ENCODE measurements around the gene OAS1. TPM values are rescaled to one million over a fixed set of nuclear protein-coding genes. Genes with fewer than 3 reads are reported as not detected.

OAS1 gene
- total RNA-seq, 1 donor from 2014 or later: 132 TPM

DNA sequence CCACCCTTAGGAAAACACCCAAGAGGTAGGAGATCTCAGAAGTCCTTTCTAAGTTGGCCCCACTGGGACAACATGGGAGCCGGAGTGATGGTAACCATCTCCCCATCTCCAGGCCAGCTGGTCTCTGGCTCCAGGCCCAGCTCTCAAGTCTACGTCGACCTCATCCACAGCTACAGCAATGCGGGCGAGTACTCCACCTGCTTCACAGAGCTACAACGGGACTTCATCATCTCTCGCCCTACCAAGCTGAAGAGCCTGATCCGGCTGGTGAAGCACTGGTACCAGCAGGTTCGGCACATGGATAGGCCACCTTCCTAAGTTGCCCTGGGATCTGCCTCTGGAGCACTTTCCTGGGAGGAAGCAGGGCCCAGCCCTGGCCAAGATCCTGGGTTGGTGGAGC is 60.5 kb downstream of the OAS1 start:
- FAIRE-seq (no peak), DNase-seq (ENCODE audit: low read depth) (no peak)
- Mint-ChIP-seq H3K4me1 (ENCODE audit: low read depth, unreplicated experiment) (peaks cover 5% of the 10 kb centered on the region), H3K36me3 (ENCODE audit: low read depth, unreplicated experiment) (peaks cover 27% of the 10 kb centered on the region), H3K4me3 (ENCODE audit: unreplicated experiment) (no peak overlapping the region), H3K27me3 (ENCODE audit: low read depth, unreplicated experiment) (peaks cover 45% of the 10 kb centered on the region), H3K27ac (ENCODE audit: unreplicated experiment) (no peak overlapping the region), H3K9me3 (ENCODE audit: unreplicated experiment) (peaks cover 2% of the 10 kb centered on the region)
- H3K4me2 ChIP-seq (ENCODE audit: low read length): no peak overlapping the region
- no peaks in the 10 kb centered on the region for H3K9me3 ChIP-seq (ENCODE audit: insufficient read depth, low read depth, low read length)
- no peaks in the 10 kb centered on the region for H3K4me1 ChIP-seq (ENCODE audit: insufficient read depth, low read length)
- no peak overlapping the region for H3K9ac ChIP-seq (ENCODE audit: low read length)
- no peak for TF ChIP-seq CTCF (IDR thresholded peaks at IDR 0.05; ENCODE audit: insufficient read depth, low read depth, low read length)
- no peak for TF ChIP-seq EZH2 (IDR thresholded peaks at IDR 0.05; ENCODE audit: insufficient read depth, low read length)
- no peaks in the 10 kb centered on the region for H3K27me3 ChIP-seq (ENCODE audit: insufficient read depth, low read length)
- H3K4me3 ChIP-seq (ENCODE audit: insufficient read depth, low read depth, low read length): no peak overlapping the region
- no peaks in the 10 kb centered on the region for H3K79me2 ChIP-seq (ENCODE audit: insufficient read depth, low read length)
- H2AFZ ChIP-seq (ENCODE audit: low read depth, low read length): no peak overlapping the region
- H3K36me3 ChIP-seq (ENCODE audit: insufficient read depth, low read length): no peaks in the 10 kb centered on the region
- H4K20me1 ChIP-seq (ENCODE audit: insufficient read depth, low read length): no peaks in the 10 kb centered on the region
- no peak overlapping the region for H3K27ac ChIP-seq (ENCODE audit: low read depth, low read length)

DNA sequence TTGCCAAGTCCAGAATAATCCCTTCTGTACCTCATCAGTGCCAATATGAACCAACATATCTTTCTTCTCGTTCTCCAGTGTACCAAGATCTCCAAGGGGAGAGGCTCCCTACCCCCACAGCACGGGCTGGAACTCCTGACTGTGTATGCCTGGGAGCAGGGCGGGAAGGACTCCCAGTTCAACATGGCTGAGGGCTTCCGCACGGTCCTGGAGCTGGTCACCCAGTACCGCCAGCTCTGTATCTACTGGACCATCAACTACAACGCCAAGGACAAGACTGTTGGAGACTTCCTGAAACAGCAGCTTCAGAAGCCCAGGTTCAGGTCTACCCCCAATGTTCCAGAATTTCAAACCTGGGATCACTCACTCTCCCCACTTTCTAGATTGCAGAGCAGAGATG is 61.1 kb downstream of the OAS1 start:
- no peak overlapping the region for H3K9ac ChIP-seq (ENCODE audit: low read length)
- no peaks in the 10 kb centered on the region for H4K20me1 ChIP-seq (ENCODE audit: insufficient read depth, low read length)
- no peak for FAIRE-seq
- H3K4me2 ChIP-seq (ENCODE audit: low read length): no peak overlapping the region
- H3K27ac ChIP-seq (ENCODE audit: low read depth, low read length): no peak overlapping the region
- Mint-ChIP-seq H3K4me3 (ENCODE audit: unreplicated experiment) (no peak overlapping the region), H3K4me1 (ENCODE audit: low read depth, unreplicated experiment) (peaks cover 5% of the 10 kb centered on the region), H3K36me3 (ENCODE audit: low read depth, unreplicated experiment) (peaks cover 25% of the 10 kb centered on the region), H3K27ac (ENCODE audit: unreplicated experiment) (no peak overlapping the region), H3K9me3 (ENCODE audit: unreplicated experiment) (peaks cover 2% of the 10 kb centered on the region), H3K27me3 (ENCODE audit: low read depth, unreplicated experiment) (peaks cover 40% of the 10 kb centered on the region)
- DNase-seq (ENCODE audit: low read depth): no peak
- no peaks in the 10 kb centered on the region for H3K27me3 ChIP-seq (ENCODE audit: insufficient read depth, low read length)
- no peak overlapping the region for H3K4me3 ChIP-seq (ENCODE audit: insufficient read depth, low read depth, low read length)
- no peaks in the 10 kb centered on the region for H3K36me3 ChIP-seq (ENCODE audit: insufficient read depth, low read length)
- H2AFZ ChIP-seq (ENCODE audit: low read depth, low read length): no peak overlapping the region
- H3K79me2 ChIP-seq (ENCODE audit: insufficient read depth, low read length): no peaks in the 10 kb centered on the region
- TF ChIP-seq EZH2 (IDR thresholded peaks at IDR 0.05; ENCODE audit: insufficient read depth, low read length) (no peak), CTCF (IDR thresholded peaks at IDR 0.05; ENCODE audit: insufficient read depth, low read depth, low read length) (no peak)
- H3K4me1 ChIP-seq (ENCODE audit: insufficient read depth, low read length): no peaks in the 10 kb centered on the region
- H3K9me3 ChIP-seq (ENCODE audit: insufficient read depth, low read depth, low read length): no peaks in the 10 kb centered on the region

Other genes starting within 250 kb of the OAS1 start
- not detected in 2 replicates for gene RPH3A, start 115.2 kb upstream of the OAS1 start, total RNA-seq
- 33.8 and 37.1 TPM in 2 replicates for gene OAS3, start 31.5 kb downstream of the OAS1 start, total RNA-seq
- gene OAS2, start 71.6 kb downstream of the OAS1 start, total RNA-seq: 94.2 and 132 TPM in 2 replicates
- gene DTX1, start 149.8 kb downstream of the OAS1 start, total RNA-seq: 4.6 and 5.5 TPM in 2 replicates
- gene RASAL1, start 228.8 kb downstream of the OAS1 start, total RNA-seq: 0.43 and 0.48 TPM in 2 replicates
- not detected in 2 replicates for gene CFAP73, start 242.8 kb downstream of the OAS1 start, total RNA-seq